Nephron progenitor cell (in vitro differentiated cells): ENCODE results near the gene C6.

ENCODE experiments used
- DNase-seq: peaks from one replicate; pipeline ENCODE4 v3.0.0; 2021
- H3K27ac Mint-ChIP-seq: 2 replicates; pipeline ENCODE4 v1.8.0; 2021; ENCODE audit warnings: mild to moderate bottlenecking, moderate library complexity, mixed read lengths
- H3K27me3 Mint-ChIP-seq: 2 replicates; pipeline ENCODE4 v1.8.0; 2021; ENCODE audit warnings: mild to moderate bottlenecking, low read depth, mixed read lengths; ENCODE audit not compliant: poor library complexity
- H3K36me3 Mint-ChIP-seq: 2 replicates; pipeline ENCODE4 v1.8.0; 2021; ENCODE audit warnings: low read depth, mixed read lengths
- H3K4me1 Mint-ChIP-seq: 2 replicates; pipeline ENCODE4 v1.8.0; 2021; ENCODE audit warnings: mixed read lengths
- H3K4me3 Mint-ChIP-seq: 2 replicates; pipeline ENCODE4 v1.8.0; 2021; ENCODE audit warnings: mild to moderate bottlenecking, moderate library complexity, mixed read lengths
- H3K9me3 Mint-ChIP-seq: 2 replicates; pipeline ENCODE4 v1.8.0; 2021; ENCODE audit warnings: mild to moderate bottlenecking, moderate library complexity, mixed read lengths
- TF ChIP-seq, protein P1 (sequence below): fragments of 200-600 bp; sonication (generic); IDR thresholded peaks from 2 replicates; pipeline ENCODE4 v1.5.0; 2021; ENCODE audit warnings: antibody characterized with exemption

The C6 gene

DNA sequence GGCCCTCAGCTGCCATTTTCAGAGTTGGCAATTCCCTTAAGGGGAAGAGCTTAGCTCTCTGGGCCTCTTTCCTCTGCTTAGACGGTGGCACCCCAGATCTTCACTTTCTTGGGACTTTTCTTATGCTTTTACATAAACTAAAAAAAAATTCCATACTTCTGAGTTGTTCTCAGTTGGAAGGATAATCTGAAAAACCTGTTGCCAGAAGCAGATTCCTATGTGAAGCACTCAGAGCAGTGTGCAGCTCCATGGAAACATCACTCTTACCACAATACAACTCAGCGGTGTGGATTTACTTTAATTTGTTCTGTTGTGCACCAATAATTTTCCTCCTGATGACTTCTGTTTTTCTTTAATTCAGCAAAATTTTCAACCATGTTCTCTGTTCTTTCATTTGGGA, 98.1 kb downstream of the C6 start:
- H3K4me1 Mint-ChIP-seq = no peaks in the 10 kb centered on the region
- no peaks in the 10 kb centered on the region for H3K36me3 Mint-ChIP-seq
- H3K27me3 Mint-ChIP-seq = no peaks in the 10 kb centered on the region
- DNase-seq = no peak
- no peaks in the 10 kb centered on the region for H3K9me3 Mint-ChIP-seq
- TF ChIP-seq, protein P1, sequence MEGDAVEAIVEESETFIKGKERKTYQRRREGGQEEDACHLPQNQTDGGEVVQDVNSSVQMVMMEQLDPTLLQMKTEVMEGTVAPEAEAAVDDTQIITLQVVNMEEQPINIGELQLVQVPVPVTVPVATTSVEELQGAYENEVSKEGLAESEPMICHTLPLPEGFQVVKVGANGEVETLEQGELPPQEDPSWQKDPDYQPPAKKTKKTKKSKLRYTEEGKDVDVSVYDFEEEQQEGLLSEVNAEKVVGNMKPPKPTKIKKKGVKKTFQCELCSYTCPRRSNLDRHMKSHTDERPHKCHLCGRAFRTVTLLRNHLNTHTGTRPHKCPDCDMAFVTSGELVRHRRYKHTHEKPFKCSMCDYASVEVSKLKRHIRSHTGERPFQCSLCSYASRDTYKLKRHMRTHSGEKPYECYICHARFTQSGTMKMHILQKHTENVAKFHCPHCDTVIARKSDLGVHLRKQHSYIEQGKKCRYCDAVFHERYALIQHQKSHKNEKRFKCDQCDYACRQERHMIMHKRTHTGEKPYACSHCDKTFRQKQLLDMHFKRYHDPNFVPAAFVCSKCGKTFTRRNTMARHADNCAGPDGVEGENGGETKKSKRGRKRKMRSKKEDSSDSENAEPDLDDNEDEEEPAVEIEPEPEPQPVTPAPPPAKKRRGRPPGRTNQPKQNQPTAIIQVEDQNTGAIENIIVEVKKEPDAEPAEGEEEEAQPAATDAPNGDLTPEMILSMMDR = no peak
- H3K27ac Mint-ChIP-seq = no peak overlapping the region
- no peak overlapping the region for H3K4me3 Mint-ChIP-seq

DNA sequence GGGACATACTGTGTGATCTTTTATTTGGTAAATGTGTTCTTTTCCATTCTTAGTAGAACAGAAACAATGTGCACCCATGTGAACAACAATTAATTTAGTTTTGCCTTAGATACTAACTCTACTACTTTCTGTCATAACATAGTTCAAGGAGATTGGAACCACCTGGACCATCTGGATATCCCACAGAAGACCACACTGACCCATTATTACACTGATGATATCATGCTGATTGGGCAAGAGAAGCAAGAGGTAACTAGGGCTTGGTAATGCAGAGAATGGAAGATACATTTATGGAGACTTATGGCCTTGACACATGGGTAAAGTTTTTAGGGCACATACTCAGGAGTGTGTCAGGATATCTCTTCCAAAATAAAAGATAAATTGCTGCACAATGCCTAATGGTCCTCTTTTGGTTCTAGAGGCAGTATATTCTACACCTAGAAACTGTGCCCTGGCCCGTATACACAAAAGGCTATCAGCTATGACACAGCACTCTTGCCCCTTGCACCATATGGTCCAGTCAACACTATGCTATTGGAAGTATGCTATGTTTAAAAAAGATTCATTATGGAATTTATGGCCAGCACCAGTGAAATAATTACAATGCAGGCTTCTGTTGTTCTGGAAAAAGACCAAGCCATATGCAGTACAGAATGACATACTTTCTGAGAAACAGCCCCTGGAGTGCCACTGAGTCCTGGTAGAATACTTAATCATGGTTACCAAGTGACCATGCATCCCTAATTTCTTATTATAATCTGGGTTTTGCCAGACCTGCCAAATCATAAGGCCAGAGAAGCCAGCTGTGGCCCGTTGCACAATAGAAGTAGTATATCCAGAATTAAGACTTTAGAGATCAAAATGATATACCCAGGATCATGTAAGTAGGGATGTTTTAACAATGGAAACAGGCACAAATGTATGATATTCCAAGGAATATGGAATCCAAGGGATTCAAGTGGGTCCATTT, 100.6 kb downstream of the C6 start:
- no peak overlapping the region for H3K27ac Mint-ChIP-seq
- no peaks in the 10 kb centered on the region for H3K4me1 Mint-ChIP-seq
- TF ChIP-seq, protein P1 = no peak
- H3K27me3 Mint-ChIP-seq = no peaks in the 10 kb centered on the region
- H3K4me3 Mint-ChIP-seq = no peak overlapping the region
- no peaks in the 10 kb centered on the region for H3K9me3 Mint-ChIP-seq
- no peak for DNase-seq
- no peaks in the 10 kb centered on the region for H3K36me3 Mint-ChIP-seq

DNA sequence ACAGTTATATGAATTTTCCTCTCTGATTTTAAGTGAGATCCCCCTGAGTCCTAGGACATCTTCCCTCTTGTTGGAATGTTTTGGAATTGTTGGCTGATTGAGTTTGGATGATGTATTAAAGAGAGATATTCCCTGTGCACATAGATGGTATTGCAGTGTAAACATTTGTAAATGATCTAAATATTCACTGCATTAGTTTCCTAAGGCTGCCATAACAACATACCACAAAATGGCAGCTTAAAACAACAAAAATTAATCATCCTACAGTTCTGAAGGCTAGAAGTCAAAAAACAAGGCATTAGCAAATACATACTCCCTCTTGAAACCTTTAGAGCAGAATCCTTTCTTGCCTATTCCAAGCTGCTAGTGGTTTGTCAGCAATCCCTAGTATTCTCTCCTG, 104.1 kb downstream of the C6 start:
- no peaks in the 10 kb centered on the region for H3K36me3 Mint-ChIP-seq
- H3K9me3 Mint-ChIP-seq = no peaks in the 10 kb centered on the region
- H3K27ac Mint-ChIP-seq = no peak overlapping the region
- no peaks in the 10 kb centered on the region for H3K4me1 Mint-ChIP-seq
- no peak overlapping the region for H3K4me3 Mint-ChIP-seq
- DNase-seq = no peak
- no peaks in the 10 kb centered on the region for H3K27me3 Mint-ChIP-seq
- TF ChIP-seq, protein P1 = no peak

DNA sequence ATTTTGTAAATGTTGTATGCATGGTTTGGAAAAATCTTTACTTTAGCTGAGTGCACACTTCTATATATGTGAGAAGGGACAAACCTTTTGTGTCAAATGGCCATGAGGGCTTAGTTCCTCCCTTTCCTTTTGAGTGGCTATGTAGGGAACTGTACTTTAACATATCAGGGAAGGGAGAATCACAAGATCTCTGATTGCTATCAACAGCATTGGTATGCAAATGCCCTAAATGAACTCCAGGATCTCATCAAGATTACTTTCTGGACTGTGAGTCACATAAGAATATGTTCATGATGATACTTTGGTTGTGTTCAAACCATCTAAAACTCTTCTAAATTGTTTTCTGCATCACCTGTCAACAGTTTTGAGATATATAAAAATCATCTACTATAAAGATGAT, 111.0 kb downstream of the C6 start:
- no peaks in the 10 kb centered on the region for H3K9me3 Mint-ChIP-seq
- no peaks in the 10 kb centered on the region for H3K27me3 Mint-ChIP-seq
- no peaks in the 10 kb centered on the region for H3K36me3 Mint-ChIP-seq
- no peak overlapping the region for H3K4me3 Mint-ChIP-seq
- no peak for DNase-seq
- no peaks in the 10 kb centered on the region for H3K4me1 Mint-ChIP-seq
- no peak overlapping the region for H3K27ac Mint-ChIP-seq
- TF ChIP-seq, protein P1 = no peak

DNA sequence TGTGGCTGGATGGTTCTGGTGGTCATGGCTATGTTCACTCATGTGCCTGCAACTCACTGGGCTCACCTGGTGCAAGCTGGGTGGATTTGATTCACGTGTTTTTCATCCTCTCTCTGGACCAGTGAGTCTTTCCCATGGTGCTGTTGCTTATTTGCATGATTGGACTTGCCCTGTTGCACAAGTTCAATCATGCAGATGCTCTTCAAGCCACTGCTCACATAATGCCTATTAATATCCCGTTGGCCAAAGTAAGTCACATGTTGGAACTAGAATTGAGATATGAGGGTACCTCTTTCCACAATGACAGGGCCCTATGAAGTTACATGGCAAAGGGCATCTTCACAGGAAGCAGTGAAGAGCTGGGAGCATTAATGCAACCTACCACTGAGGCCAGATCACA, 115.7 kb downstream of the C6 start:
- TF ChIP-seq, protein P1 = no peak
- H3K4me1 Mint-ChIP-seq = no peaks in the 10 kb centered on the region
- H3K36me3 Mint-ChIP-seq = no peaks in the 10 kb centered on the region
- no peak overlapping the region for H3K27ac Mint-ChIP-seq
- H3K4me3 Mint-ChIP-seq = no peak overlapping the region
- H3K9me3 Mint-ChIP-seq = peaks cover 2% of the 10 kb centered on the region
- no peak for DNase-seq
- no peaks in the 10 kb centered on the region for H3K27me3 Mint-ChIP-seq
